ENCODE data around the gene ZNF808.

- TF ChIP-seq EP300 (IDR thresholded peaks at IDR 0.05; ENCODE audit: borderline replicate concordance in 1 of 2, low read depth in 1 of 2, low read length in 1 of 2) (peak in 1 of 2 experiments; percentile 53; a peak in 1 of 4 replicates), GABPA (IDR thresholded peaks at IDR 0.05; ENCODE audit: low read depth) (peak; percentile 56), POLR2AphosphoS5 (IDR thresholded peaks at IDR 0.05; ENCODE audit: low read depth, low read length) (peak; percentile 98), YY1 (IDR thresholded peaks at IDR 0.05; ENCODE audit: low read depth) (no peak), SIN3A (IDR thresholded peaks at IDR 0.05; ENCODE audit: borderline replicate concordance, low read depth, low read length) (peak; percentile 66; the same call in 1 of the 2 replicates), FOSL2 (IDR thresholded peaks at IDR 0.05; ENCODE audit: borderline replicate concordance, low read depth) (no peak), USF1 (IDR thresholded peaks at IDR 0.05; ENCODE audit: borderline replicate concordance, low read depth) (no peak)
- TF ChIP-seq, protein P1, sequence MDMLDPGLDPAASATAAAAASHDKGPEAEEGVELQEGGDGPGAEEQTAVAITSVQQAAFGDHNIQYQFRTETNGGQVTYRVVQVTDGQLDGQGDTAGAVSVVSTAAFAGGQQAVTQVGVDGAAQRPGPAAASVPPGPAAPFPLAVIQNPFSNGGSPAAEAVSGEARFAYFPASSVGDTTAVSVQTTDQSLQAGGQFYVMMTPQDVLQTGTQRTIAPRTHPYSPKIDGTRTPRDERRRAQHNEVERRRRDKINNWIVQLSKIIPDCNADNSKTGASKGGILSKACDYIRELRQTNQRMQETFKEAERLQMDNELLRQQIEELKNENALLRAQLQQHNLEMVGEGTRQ (IDR thresholded peaks at IDR 0.05; ENCODE audit: borderline replicate concordance, low read depth, low read length) = no peak
- TF ChIP-seq, protein P2, sequence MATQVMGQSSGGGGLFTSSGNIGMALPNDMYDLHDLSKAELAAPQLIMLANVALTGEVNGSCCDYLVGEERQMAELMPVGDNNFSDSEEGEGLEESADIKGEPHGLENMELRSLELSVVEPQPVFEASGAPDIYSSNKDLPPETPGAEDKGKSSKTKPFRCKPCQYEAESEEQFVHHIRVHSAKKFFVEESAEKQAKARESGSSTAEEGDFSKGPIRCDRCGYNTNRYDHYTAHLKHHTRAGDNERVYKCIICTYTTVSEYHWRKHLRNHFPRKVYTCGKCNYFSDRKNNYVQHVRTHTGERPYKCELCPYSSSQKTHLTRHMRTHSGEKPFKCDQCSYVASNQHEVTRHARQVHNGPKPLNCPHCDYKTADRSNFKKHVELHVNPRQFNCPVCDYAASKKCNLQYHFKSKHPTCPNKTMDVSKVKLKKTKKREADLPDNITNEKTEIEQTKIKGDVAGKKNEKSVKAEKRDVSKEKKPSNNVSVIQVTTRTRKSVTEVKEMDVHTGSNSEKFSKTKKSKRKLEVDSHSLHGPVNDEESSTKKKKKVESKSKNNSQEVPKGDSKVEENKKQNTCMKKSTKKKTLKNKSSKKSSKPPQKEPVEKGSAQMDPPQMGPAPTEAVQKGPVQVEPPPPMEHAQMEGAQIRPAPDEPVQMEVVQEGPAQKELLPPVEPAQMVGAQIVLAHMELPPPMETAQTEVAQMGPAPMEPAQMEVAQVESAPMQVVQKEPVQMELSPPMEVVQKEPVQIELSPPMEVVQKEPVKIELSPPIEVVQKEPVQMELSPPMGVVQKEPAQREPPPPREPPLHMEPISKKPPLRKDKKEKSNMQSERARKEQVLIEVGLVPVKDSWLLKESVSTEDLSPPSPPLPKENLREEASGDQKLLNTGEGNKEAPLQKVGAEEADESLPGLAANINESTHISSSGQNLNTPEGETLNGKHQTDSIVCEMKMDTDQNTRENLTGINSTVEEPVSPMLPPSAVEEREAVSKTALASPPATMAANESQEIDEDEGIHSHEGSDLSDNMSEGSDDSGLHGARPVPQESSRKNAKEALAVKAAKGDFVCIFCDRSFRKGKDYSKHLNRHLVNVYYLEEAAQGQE (IDR thresholded peaks at IDR 0.05; ENCODE audit: low read depth, low read length) = no peak
- TF ChIP-seq, protein P3, sequence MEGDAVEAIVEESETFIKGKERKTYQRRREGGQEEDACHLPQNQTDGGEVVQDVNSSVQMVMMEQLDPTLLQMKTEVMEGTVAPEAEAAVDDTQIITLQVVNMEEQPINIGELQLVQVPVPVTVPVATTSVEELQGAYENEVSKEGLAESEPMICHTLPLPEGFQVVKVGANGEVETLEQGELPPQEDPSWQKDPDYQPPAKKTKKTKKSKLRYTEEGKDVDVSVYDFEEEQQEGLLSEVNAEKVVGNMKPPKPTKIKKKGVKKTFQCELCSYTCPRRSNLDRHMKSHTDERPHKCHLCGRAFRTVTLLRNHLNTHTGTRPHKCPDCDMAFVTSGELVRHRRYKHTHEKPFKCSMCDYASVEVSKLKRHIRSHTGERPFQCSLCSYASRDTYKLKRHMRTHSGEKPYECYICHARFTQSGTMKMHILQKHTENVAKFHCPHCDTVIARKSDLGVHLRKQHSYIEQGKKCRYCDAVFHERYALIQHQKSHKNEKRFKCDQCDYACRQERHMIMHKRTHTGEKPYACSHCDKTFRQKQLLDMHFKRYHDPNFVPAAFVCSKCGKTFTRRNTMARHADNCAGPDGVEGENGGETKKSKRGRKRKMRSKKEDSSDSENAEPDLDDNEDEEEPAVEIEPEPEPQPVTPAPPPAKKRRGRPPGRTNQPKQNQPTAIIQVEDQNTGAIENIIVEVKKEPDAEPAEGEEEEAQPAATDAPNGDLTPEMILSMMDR (IDR thresholded peaks at IDR 0.05) = peak; percentile 22
- TF ChIP-seq, protein P4, sequence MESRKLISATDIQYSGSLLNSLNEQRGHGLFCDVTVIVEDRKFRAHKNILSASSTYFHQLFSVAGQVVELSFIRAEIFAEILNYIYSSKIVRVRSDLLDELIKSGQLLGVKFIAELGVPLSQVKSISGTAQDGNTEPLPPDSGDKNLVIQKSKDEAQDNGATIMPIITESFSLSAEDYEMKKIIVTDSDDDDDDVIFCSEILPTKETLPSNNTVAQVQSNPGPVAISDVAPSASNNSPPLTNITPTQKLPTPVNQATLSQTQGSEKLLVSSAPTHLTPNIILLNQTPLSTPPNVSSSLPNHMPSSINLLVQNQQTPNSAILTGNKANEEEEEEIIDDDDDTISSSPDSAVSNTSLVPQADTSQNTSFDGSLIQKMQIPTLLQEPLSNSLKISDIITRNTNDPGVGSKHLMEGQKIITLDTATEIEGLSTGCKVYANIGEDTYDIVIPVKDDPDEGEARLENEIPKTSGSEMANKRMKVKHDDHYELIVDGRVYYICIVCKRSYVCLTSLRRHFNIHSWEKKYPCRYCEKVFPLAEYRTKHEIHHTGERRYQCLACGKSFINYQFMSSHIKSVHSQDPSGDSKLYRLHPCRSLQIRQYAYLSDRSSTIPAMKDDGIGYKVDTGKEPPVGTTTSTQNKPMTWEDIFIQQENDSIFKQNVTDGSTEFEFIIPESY (IDR thresholded peaks at IDR 0.05; ENCODE audit: borderline replicate concordance, low read depth) = peak; percentile 89
These were observed 42.8 kb downstream of the ZNF808 start, which contains the start of gene ZNF701 for GRCh38 chr19:52570000-52570861.
